H1 (cell line): ENCODE data around the gene SGO1. TPM values are rescaled to one million over a fixed set of nuclear protein-coding genes. Genes with fewer than 3 reads are reported as not detected.

Source experiments
- ATF2 ChIP-seq: IDR thresholded peaks from 2 replicates; pipeline ENCODE4 v1.6.1; 2012; ENCODE audit warnings: low read length, inconsistent platforms
- polyA plus RNA-seq, 7 experiments: library from polyadenylated mRNA; depleted of rRNA in 3 of 7; stranded (reverse) in 5 of 7; unstranded in 2 of 7; fragments of >200 nt in 5 of 7; fragments of 200-250 nt in 2 of 7; gene quantifications; 1 replicate in 5 of 7; 2 replicates in 1 of 7; 4 replicates in 1 of 7; pipeline versions ENCODE4 v1.2.1 to v1.2.3, GENCODE V29; 2011 to 2013; ENCODE audit warnings: missing spikeins in 2 of 7, mixed read lengths in 2 of 7
- total RNA-seq: library from RNA; stranded (reverse); fragmentation: NEBNext Ultra II Directional; extraction: Animal tissue kit (Norgen Biotek cat#: 25700); gene quantifications from 2 replicates; pipeline ENCODE4 v1.2.1, GENCODE V29; 2021

SGO1 gene
- total and polyA plus RNA-seq, 2 of the 8 experiments (the other 6 are each of a cell fraction or from before 2014, with no cell fraction given): 6.9 to 36.4 TPM

GRCh38 chr3:20181276-20181675 lies 4.7 kb downstream of the SGO1 start (continued):
- no peak for TF ChIP-seq ATF2
